Measurements from ENCODE around the gene TRIM14.

TRIM14 gene

DNA sequence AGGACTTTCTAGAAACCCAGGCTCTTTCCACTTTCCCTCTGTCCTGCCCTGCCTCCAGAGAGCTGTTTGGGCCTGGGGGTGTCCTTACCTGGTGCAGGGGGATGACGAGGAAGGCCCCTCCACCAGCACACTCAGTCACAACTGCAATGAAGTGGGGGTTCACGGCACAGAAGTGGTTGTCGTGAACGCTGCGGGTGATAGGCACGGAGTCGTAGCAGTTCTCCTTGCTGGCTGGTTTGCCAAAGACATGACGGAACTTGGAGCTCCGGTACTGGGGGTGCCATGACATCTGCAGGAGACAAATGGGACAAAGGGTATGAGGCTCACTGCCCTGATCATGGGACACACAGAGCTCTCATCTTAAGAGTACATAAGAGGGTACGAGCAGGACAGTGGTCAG, 38.4 kb upstream of the TRIM14 start:
- Histone ChIP-seq H3K4me3 (ENCODE audit: insufficient read depth in 1 of 2, low read depth in 1 of 2, low read length in 2 of 2) (no peak overlapping the region), H3K23ac (ENCODE audit: low read length in 2 of 2) (no peak overlapping the region), H3K4me1 (ENCODE audit: control insufficient read depth, insufficient read depth, low read depth, low read length) (no peaks in the 10 kb centered on the region), H2AK5ac (ENCODE audit: low read length, severe bottlenecking) (no peak overlapping the region), H3K79me1 (replicated peaks; ENCODE audit: low read length, poor library complexity, severe bottlenecking) (no peaks in the 10 kb centered on the region), H3K4ac (ENCODE audit: low read depth in 1 of 2, low read length in 2 of 2) (no peak overlapping the region), H2BK120ac (ENCODE audit: low read depth, low read length) (no peak overlapping the region), H3K9ac (ENCODE audit: low read length) (no peak overlapping the region), H3K27me3 (ENCODE audit: control insufficient read depth in 1 of 2, insufficient read depth in 1 of 2, low read length in 2 of 2) (peaks cover 4% of the 10 kb centered on the region in 2 experiments), H4K91ac (ENCODE audit: low read length) (no peak overlapping the region), H2AFZ (ENCODE audit: low read depth, low read length) (peak overlapping the region; percentile 3), H2BK12ac (ENCODE audit: low read length in 2 of 2) (no peak overlapping the region), H3K9me3 (ENCODE audit: control insufficient read depth, low read length) (no peaks in the 10 kb centered on the region), H3K4me2 (ENCODE audit: low read length, poor library complexity, severe bottlenecking) (no peak overlapping the region), H2BK5ac (ENCODE audit: low read depth, low read length, poor library complexity, severe bottlenecking) (no peak overlapping the region), H3K18ac (ENCODE audit: low read depth in 1 of 2, low read length in 2 of 2) (no peak overlapping the region), H3K27ac (ENCODE audit: low read length, poor library complexity, severe bottlenecking) (no peak overlapping the region), H4K8ac (ENCODE audit: low read length) (no peak overlapping the region), H3K36me3 (ENCODE audit: control insufficient read depth in 1 of 2, insufficient read depth in 2 of 2, low read depth in 1 of 2, low read length in 2 of 2) (no peaks in the 10 kb centered on the region), H3K14ac (ENCODE audit: low read length in 2 of 2) (no peak overlapping the region), H2BK15ac (ENCODE audit: low read depth, poor library complexity, severe bottlenecking) (no peak overlapping the region)
- DNase-seq = no peak
- WGBS = 94% methylated on average over 10 of the region's 10 CpGs

DNA sequence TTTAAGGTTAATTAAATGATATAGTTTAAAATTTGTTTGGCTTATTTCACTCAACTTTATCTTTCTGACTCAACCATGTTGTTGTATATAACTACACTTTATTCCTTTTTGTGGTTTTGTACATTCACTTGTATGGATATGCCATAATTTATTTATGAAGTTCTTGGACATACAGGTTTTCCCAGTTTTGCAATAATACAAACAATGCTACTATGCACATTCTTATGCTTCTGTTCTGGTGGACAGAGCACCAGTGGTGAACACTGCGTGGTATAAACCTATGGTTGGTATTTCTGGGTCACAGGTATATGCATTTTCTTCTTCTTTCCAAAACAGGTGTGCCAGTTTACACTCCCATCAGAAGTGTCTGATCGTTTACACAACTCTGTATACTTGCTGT, 35.7 kb upstream of the TRIM14 start:
- DNase-seq = no peak
- H2BK5ac ChIP-seq (ENCODE audit: low read depth, low read length, poor library complexity, severe bottlenecking) = no peak overlapping the region
- H3K9ac ChIP-seq (ENCODE audit: low read length) = no peak overlapping the region
- no peak overlapping the region for H3K18ac ChIP-seq (ENCODE audit: low read depth in 1 of 2, low read length in 2 of 2)
- no peaks in the 10 kb centered on the region for H3K9me3 ChIP-seq (ENCODE audit: control insufficient read depth, low read length)
- H3K23ac ChIP-seq (ENCODE audit: low read length in 2 of 2) = no peak overlapping the region
- H3K4me2 ChIP-seq (ENCODE audit: low read length, poor library complexity, severe bottlenecking) = no peak overlapping the region
- no peak overlapping the region for H3K14ac ChIP-seq (ENCODE audit: low read length in 2 of 2)
- H3K36me3 ChIP-seq (ENCODE audit: control insufficient read depth in 1 of 2, insufficient read depth in 2 of 2, low read depth in 1 of 2, low read length in 2 of 2) = no peaks in the 10 kb centered on the region
- H4K91ac ChIP-seq (ENCODE audit: low read length) = no peak overlapping the region
- no peak overlapping the region for H3K4ac ChIP-seq (ENCODE audit: low read depth in 1 of 2, low read length in 2 of 2)
- H2AK5ac ChIP-seq (ENCODE audit: low read length, severe bottlenecking) = no peak overlapping the region
- no peak overlapping the region for H3K27ac ChIP-seq (ENCODE audit: low read length, poor library complexity, severe bottlenecking)
- 91% methylated on average over 2 of the region's 2 CpGs for WGBS
- H2BK12ac ChIP-seq (ENCODE audit: low read length in 2 of 2) = no peak overlapping the region
- H3K79me1 ChIP-seq (replicated peaks; ENCODE audit: low read length, poor library complexity, severe bottlenecking) = no peaks in the 10 kb centered on the region
- no peak overlapping the region for H3K4me3 ChIP-seq (ENCODE audit: insufficient read depth in 1 of 2, low read depth in 1 of 2, low read length in 2 of 2)
- H2BK120ac ChIP-seq (ENCODE audit: low read depth, low read length) = no peak overlapping the region
- no peak overlapping the region for H2AFZ ChIP-seq (ENCODE audit: low read depth, low read length)
- peaks cover 2% of the 10 kb centered on the region for H3K4me1 ChIP-seq (ENCODE audit: control insufficient read depth, insufficient read depth, low read depth, low read length)
- H3K27me3 ChIP-seq (ENCODE audit: control insufficient read depth in 1 of 2, insufficient read depth in 1 of 2, low read length in 2 of 2) = peaks cover 8% of the 10 kb centered on the region in 2 experiments
- no peak overlapping the region for H4K8ac ChIP-seq (ENCODE audit: low read length)
- no peak overlapping the region for H2BK15ac ChIP-seq (ENCODE audit: low read depth, poor library complexity, severe bottlenecking)

DNA sequence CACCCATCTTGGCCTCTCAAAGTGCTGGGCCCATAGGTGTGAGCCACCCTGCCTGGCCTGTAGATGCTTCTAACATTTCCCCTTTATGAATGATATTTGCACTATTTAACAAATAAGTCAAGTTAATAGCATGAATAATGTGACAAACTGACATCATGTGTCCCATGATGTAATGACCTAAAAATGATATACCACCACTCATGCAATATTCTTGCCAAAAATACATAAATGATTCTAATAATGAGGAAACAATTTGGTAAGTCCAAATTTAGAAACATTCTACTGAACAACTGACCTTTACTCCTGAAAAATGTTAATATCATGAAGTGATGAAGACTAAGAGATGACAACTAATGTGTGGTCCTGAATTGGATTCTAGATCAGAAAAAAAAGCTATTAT, 33.5 kb upstream of the TRIM14 start:
- no peak overlapping the region for H3K9ac ChIP-seq (ENCODE audit: low read length)
- no peak overlapping the region for H2BK120ac ChIP-seq (ENCODE audit: low read depth, low read length)
- H3K23ac ChIP-seq (ENCODE audit: low read length in 2 of 2) = no peak overlapping the region
- H2BK5ac ChIP-seq (ENCODE audit: low read depth, low read length, poor library complexity, severe bottlenecking) = no peak overlapping the region
- no peak overlapping the region for H3K4ac ChIP-seq (ENCODE audit: low read depth in 1 of 2, low read length in 2 of 2)
- no peaks in the 10 kb centered on the region for H3K79me1 ChIP-seq (replicated peaks; ENCODE audit: low read length, poor library complexity, severe bottlenecking)
- no peaks in the 10 kb centered on the region for H3K36me3 ChIP-seq (ENCODE audit: control insufficient read depth in 1 of 2, insufficient read depth in 2 of 2, low read depth in 1 of 2, low read length in 2 of 2)
- peaks cover 2% of the 10 kb centered on the region for H3K4me1 ChIP-seq (ENCODE audit: control insufficient read depth, insufficient read depth, low read depth, low read length)
- H3K27ac ChIP-seq (ENCODE audit: low read length, poor library complexity, severe bottlenecking) = no peak overlapping the region
- peaks cover 7 to 16% of the 10 kb centered on the region in 2 experiments for H3K27me3 ChIP-seq (ENCODE audit: control insufficient read depth in 1 of 2, insufficient read depth in 1 of 2, low read length in 2 of 2)
- no peak overlapping the region for H2AK5ac ChIP-seq (ENCODE audit: low read length, severe bottlenecking)
- no peak overlapping the region for H2BK15ac ChIP-seq (ENCODE audit: low read depth, poor library complexity, severe bottlenecking)
- no peak overlapping the region for H4K8ac ChIP-seq (ENCODE audit: low read length)
- H3K14ac ChIP-seq (ENCODE audit: low read length in 2 of 2) = no peak overlapping the region
- no peak overlapping the region for H4K91ac ChIP-seq (ENCODE audit: low read length)
- H3K4me2 ChIP-seq (ENCODE audit: low read length, poor library complexity, severe bottlenecking) = no peak overlapping the region
- no peaks in the 10 kb centered on the region for H3K9me3 ChIP-seq (ENCODE audit: control insufficient read depth, low read length)
- DNase-seq = no peak
- H3K18ac ChIP-seq (ENCODE audit: low read depth in 1 of 2, low read length in 2 of 2) = no peak overlapping the region
- no peak overlapping the region for H2AFZ ChIP-seq (ENCODE audit: low read depth, low read length)
- H3K4me3 ChIP-seq (ENCODE audit: insufficient read depth in 1 of 2, low read depth in 1 of 2, low read length in 2 of 2) = no peak overlapping the region
- no peak overlapping the region for H2BK12ac ChIP-seq (ENCODE audit: low read length in 2 of 2)

GRCh38 chr9:98150721-98151120, 31.7 kb upstream of the TRIM14 start:
- Histone ChIP-seq H3K36me3 (ENCODE audit: control insufficient read depth in 1 of 2, insufficient read depth in 2 of 2, low read depth in 1 of 2, low read length in 2 of 2) (no peaks in the 10 kb centered on the region), H4K8ac (ENCODE audit: low read length) (no peak overlapping the region), H2AK5ac (ENCODE audit: low read length, severe bottlenecking) (no peak overlapping the region)

More at GRCh38 chr9:98150721-98151120, 31.7 kb upstream of the TRIM14 start:
- DNase-seq = no peak
- Histone ChIP-seq H3K23ac (ENCODE audit: low read length in 2 of 2) (no peak overlapping the region), H3K9ac (ENCODE audit: low read length) (no peak overlapping the region), H3K18ac (ENCODE audit: low read depth in 1 of 2, low read length in 2 of 2) (no peak overlapping the region), H2BK12ac (ENCODE audit: low read length in 2 of 2) (no peak overlapping the region), H3K79me1 (replicated peaks; ENCODE audit: low read length, poor library complexity, severe bottlenecking) (no peaks in the 10 kb centered on the region), H2BK120ac (ENCODE audit: low read depth, low read length) (no peak overlapping the region), H3K14ac (ENCODE audit: low read length in 2 of 2) (no peak overlapping the region), H3K27me3 (ENCODE audit: control insufficient read depth in 1 of 2, insufficient read depth in 1 of 2, low read length in 2 of 2) (peaks cover 4 to 16% of the 10 kb centered on the region in 2 experiments), H3K9me3 (ENCODE audit: control insufficient read depth, low read length) (no peaks in the 10 kb centered on the region), H3K4ac (ENCODE audit: low read depth in 1 of 2, low read length in 2 of 2) (no peak overlapping the region), H4K91ac (ENCODE audit: low read length) (no peak overlapping the region), H3K4me2 (ENCODE audit: low read length, poor library complexity, severe bottlenecking) (no peak overlapping the region), H3K4me1 (ENCODE audit: control insufficient read depth, insufficient read depth, low read depth, low read length) (peaks cover 7% of the 10 kb centered on the region), H2BK15ac (ENCODE audit: low read depth, poor library complexity, severe bottlenecking) (no peak overlapping the region), H2BK5ac (ENCODE audit: low read depth, low read length, poor library complexity, severe bottlenecking) (no peak overlapping the region), H3K27ac (ENCODE audit: low read length, poor library complexity, severe bottlenecking) (no peak overlapping the region), H3K4me3 (ENCODE audit: insufficient read depth in 1 of 2, low read depth in 1 of 2, low read length in 2 of 2) (no peak overlapping the region), H2AFZ (ENCODE audit: low read depth, low read length) (no peak overlapping the region)
- 91% methylated on average over 3 of the region's 3 CpGs for WGBS
